ENCODE measurements around the gene RIPOR3.

- no peak for TF ChIP-seq CTCF (conservative IDR thresholded peaks at IDR 0.05; ENCODE audit: low read length)
- no peak for TF ChIP-seq EZH2phosphoT487 (IDR thresholded peaks at IDR 0.05; ENCODE audit: borderline replicate concordance, low read depth, low read length)
Measured at GRCh38 chr20:50615407-50615806, 75.9 kb downstream of the RIPOR3 start.

Data from OCI-LY7 (cell line).